Ishikawa (cell line): ENCODE results near the gene CARTPT.

Experiments used
- CEBPB ChIP-seq: IDR thresholded peaks from 2 replicates; pipeline ENCODE4 v1.6.1; 2012
- CREB1 ChIP-seq: IDR thresholded peaks from 2 replicates; pipeline ENCODE4 v1.6.1; 2012; ENCODE audit warnings: low read depth
- EGR1 ChIP-seq: IDR thresholded peaks from 2 replicates; pipeline ENCODE4 v1.6.1; 2012
- EP300 ChIP-seq: IDR thresholded peaks from 2 replicates; pipeline ENCODE4 v1.6.1; 2012; ENCODE audit warnings: borderline replicate concordance
- FOXM1 ChIP-seq: IDR thresholded peaks from 2 replicates; pipeline ENCODE4 v1.6.1; 2012; ENCODE audit warnings: low read depth, borderline replicate concordance
- MAX ChIP-seq: IDR thresholded peaks from 2 replicates; pipeline ENCODE4 v1.6.1; 2012
- NFIC ChIP-seq: IDR thresholded peaks from 2 replicates; pipeline ENCODE4 v1.6.1; 2012
- RAD21 ChIP-seq: IDR thresholded peaks from 2 replicates; pipeline ENCODE4 v1.6.1; 2012; ENCODE audit warnings: low read depth
- REST ChIP-seq: IDR thresholded peaks from 2 replicates; pipeline ENCODE4 v1.6.1; 2012; ENCODE audit warnings: low read depth, mild to moderate bottlenecking
- TAF1 ChIP-seq: IDR thresholded peaks from 2 replicates; pipeline ENCODE4 v1.6.1; 2012; ENCODE audit warnings: low read depth, mild to moderate bottlenecking
- TCF12 ChIP-seq: IDR thresholded peaks from 2 replicates; pipeline ENCODE4 v1.6.1; 2012; ENCODE audit warnings: low read depth
- USF1 ChIP-seq: IDR thresholded peaks from 2 replicates; pipeline ENCODE4 v1.6.1; 2012
- YY1 ChIP-seq: IDR thresholded peaks from 2 replicates; pipeline ENCODE4 v1.6.1; 2012; ENCODE audit warnings: low read depth
- ZBTB7A ChIP-seq: IDR thresholded peaks from 2 replicates; pipeline ENCODE4 v1.6.1; 2012; ENCODE audit warnings: low read depth

GRCh38 chr5:71699751-71700150 is 19.3 kb upstream of the CARTPT start:
- TF ChIP-seq USF1 (no peak), TCF12 (no peak), EGR1 (no peak), REST (no peak), CEBPB (no peak), MAX (no peak), ZBTB7A (no peak), YY1 (no peak), FOXM1 (no peak), EP300 (no peak), RAD21 (no peak), TAF1 (no peak), NFIC (no peak), CREB1 (no peak)
